SK-N-SH (cell line): ENCODE results near the gene UGT1A10. TPM values are rescaled to one million over a fixed set of nuclear protein-coding genes. Genes with fewer than 3 reads are reported as not detected.

Experiments
- CTCF ChIA-PET: fragments of 300-600, 350-600 bp; formaldehyde crosslinking; extraction: SDS; loops from one replicate; lab custom pipeline; 2021; lab: Yijun Ruan, JAX
- POLR2A ChIA-PET: fragments of 350-600 bp; sonication (Branson Sonifier 250); formaldehyde crosslinking; extraction: SDS; loops from one replicate; lab custom pipeline; 2020; ENCODE audit warnings: antibody characterized with exemption, inconsistent platforms; lab: Yijun Ruan, JAX
- DNase-seq: peaks from one replicate; pipeline ENCODE4 v3.0.0; 2012
- H2AFZ ChIP-seq: fragments of 200-600 bp; sonication (generic); 2 replicates; pipeline ENCODE4 v1.8.1; 2016; ENCODE audit warnings: antibody characterized with exemption, mild to moderate bottlenecking, low read depth
- H3F3A ChIP-seq: fragments of 200-600 bp; sonication (generic); replicated peaks from 2 replicates; pipeline ENCODE3; 2016; ENCODE audit warnings: antibody characterized with exemption, mild to moderate bottlenecking; ENCODE audit not compliant: insufficient read depth
- H3K27ac ChIP-seq, 2 experiments: fragments of 200-500 bp in 1 of 2; fragments of 200-600 bp in 1 of 2; sonication (Bioruptor generic) in 1 of 2; sonication (generic), shearing (Covaris generic) in 1 of 2; 2 replicates each; pipeline versions ENCODE4 v1.5.1 to v1.6.1; 2014 to 2016; ENCODE audit warnings: low read depth in 2 of 2, inconsistent platforms in 1 of 2, low read length in 1 of 2, mild to moderate bottlenecking in 1 of 2, mixed read lengths in 1 of 2
- H3K27me3 ChIP-seq: fragments of 200-600 bp; sonication (generic), shearing (Covaris generic); 2 replicates; pipeline ENCODE4 v1.6.1; 2016; ENCODE audit warnings: mixed run types; ENCODE audit not compliant: insufficient read depth
- H3K36me3 ChIP-seq, 2 experiments: fragments of 200-500 bp in 1 of 2; fragments of 200-600 bp in 1 of 2; sonication (Bioruptor generic) in 1 of 2; sonication (generic) in 1 of 2; replicated peaks in 1 of 2; 2 replicates each; pipeline versions ENCODE3 to v1.5.1; 2014 to 2016; ENCODE audit warnings: low read length in 1 of 2, mild to moderate bottlenecking in 1 of 2; ENCODE audit not compliant: insufficient read depth in 2 of 2, control insufficient read depth in 1 of 2
- H3K4me1 ChIP-seq, 2 experiments: fragments of 200-500 bp in 1 of 2; fragments of 200-600 bp in 1 of 2; sonication (Bioruptor generic) in 1 of 2; sonication (generic), shearing (Covaris generic) in 1 of 2; 2 replicates each; pipeline versions ENCODE4 v1.5.1 to v1.6.1; 2014 to 2016; ENCODE audit warnings: low read depth in 1 of 2, low read length in 1 of 2, mixed run types in 1 of 2; ENCODE audit not compliant: insufficient read depth in 2 of 2, control insufficient read depth in 1 of 2
- H3K4me2 ChIP-seq: fragments of 200-600 bp; sonication (generic), shearing (Covaris generic); 2 replicates; pipeline ENCODE4 v1.6.1; 2017; ENCODE audit warnings: mixed run types
- H3K4me3 ChIP-seq, 2 experiments: fragments of 200-500 bp in 1 of 2; fragments of 200-600 bp in 1 of 2; sonication (Bioruptor generic) in 1 of 2; sonication (generic), shearing (Covaris generic) in 1 of 2; 2 replicates each; pipeline versions ENCODE4 v1.5.1 to v1.8.1; 2014 to 2016; ENCODE audit warnings: low read depth in 2 of 2, inconsistent platforms in 1 of 2, low read length in 1 of 2, mild to moderate bottlenecking in 1 of 2, mixed read lengths in 1 of 2, moderate library complexity in 1 of 2
- H3K79me2 ChIP-seq: fragments of 200-600 bp; sonication (generic); 2 replicates; pipeline ENCODE4 v1.8.1; 2017; ENCODE audit warnings: mild to moderate bottlenecking; ENCODE audit not compliant: insufficient read depth
- H3K9ac ChIP-seq: fragments of 200-600 bp; sonication (generic); 2 replicates; pipeline ENCODE4 v1.6.1; 2017; ENCODE audit warnings: mixed run types
- H3K9me2 ChIP-seq: fragments of 200-600 bp; sonication (generic); 2 replicates; pipeline ENCODE4 v1.6.1; 2017; ENCODE audit warnings: mixed run types
- H3K9me3 ChIP-seq: fragments of 200-600 bp; sonication (generic); 2 replicates; pipeline ENCODE4 v1.6.1; 2017; ENCODE audit warnings: mixed run types, mild to moderate bottlenecking, moderate library complexity
- H4K20me1 ChIP-seq: fragments of 200-600 bp; sonication (generic); 2 replicates; pipeline ENCODE4 v1.6.1; 2017; ENCODE audit warnings: mild to moderate bottlenecking, mixed run types; ENCODE audit not compliant: insufficient read depth
- CTCF ChIP-seq: fragments of 200-600 bp; sonication (generic); IDR thresholded peaks from 2 replicates; pipeline ENCODE4 v1.6.1; 2017; ENCODE audit warnings: antibody characterized with exemption, mild to moderate bottlenecking, moderate library complexity
- EP300 ChIP-seq, 2 experiments: IDR thresholded peaks; 2 replicates each; pipeline versions ENCODE4 v1.4.0 to v1.6.1; 2012; ENCODE audit warnings: borderline replicate concordance in 1 of 2, low read depth in 1 of 2, low read length in 1 of 2
- EZH2phosphoT487 ChIP-seq: fragments of 200-600 bp; sonication (generic); IDR thresholded peaks from 2 replicates; pipeline ENCODE4 v1.6.1; 2017; ENCODE audit warnings: low read depth, mixed run types, mild to moderate bottlenecking, antibody characterized with exemption, moderate library complexity, borderline replicate concordance
- GATA2 ChIP-seq: sonication (generic); formaldehyde crosslinking; IDR thresholded peaks from 2 replicates; pipeline ENCODE4 v1.5.0; 2020; ENCODE audit warnings: mild to moderate bottlenecking, missing genetic modification reagents
- MAX ChIP-seq: IDR thresholded peaks from 2 replicates; pipeline ENCODE4 v1.4.0; 2012; ENCODE audit warnings: low read depth
- MEF2A ChIP-seq: IDR thresholded peaks from 2 replicates; pipeline ENCODE4 v1.4.0; 2012; ENCODE audit warnings: low read depth, borderline replicate concordance
- NRF1 ChIP-seq: IDR thresholded peaks from 2 replicates; pipeline ENCODE4 v1.6.1; 2012; ENCODE audit warnings: low read depth, mild to moderate bottlenecking, low read length
- RFX5 ChIP-seq: IDR thresholded peaks from 2 replicates; pipeline ENCODE4 v1.6.1; 2012; ENCODE audit warnings: mild to moderate bottlenecking, improper control_type of control experiment, low read length
- SIN3A ChIP-seq: IDR thresholded peaks from 2 replicates; pipeline ENCODE4 v1.6.1; 2012; ENCODE audit warnings: low read depth, mild to moderate bottlenecking, low read length, moderate library complexity, borderline replicate concordance
- TEAD4 ChIP-seq: IDR thresholded peaks from 2 replicates; pipeline ENCODE4 v1.4.0; 2012; ENCODE audit warnings: mild to moderate bottlenecking, borderline replicate concordance; ENCODE audit not compliant: insufficient read depth
- USF1 ChIP-seq: IDR thresholded peaks from 2 replicates; pipeline ENCODE4 v1.4.0; 2012; ENCODE audit warnings: low read depth, borderline replicate concordance
- ZBTB33 ChIP-seq: IDR thresholded peaks from 2 replicates; pipeline ENCODE4 v1.4.0; 2012; ENCODE audit warnings: low read depth, borderline replicate concordance
- WGBS: methylation state at CpG from one replicate; pipeline ENCODE4 v1.1.6; 2017; ENCODE audit warnings: low lambda C conversion rate; 5-methylcytosine and 5-hydroxymethylcytosine counted together
- polyA plus RNA-seq, 3 experiments: library from polyadenylated mRNA; depleted of rRNA; stranded (reverse); fragments of >200 nt; gene quantifications; 2 replicates each; pipeline ENCODE4 v1.2.3, GENCODE V29; 2012

UGT1A10 gene
- polyA plus RNA-seq, 1 of the 3 experiments (the other 2 are of a cell fraction) = not detected

- no peak for TF ChIP-seq GATA2 (CRISPR knock-in tag)
- TF ChIP-seq EZH2phosphoT487 = no peak
- no peak for TF ChIP-seq USF1
- TF ChIP-seq NRF1 = no peak
- no peak for DNase-seq
- Histone ChIP-seq H3K4me3 (no peak overlapping the region), H2AFZ (no peak overlapping the region), H3K9ac (no peak overlapping the region), H3K9me2 (no peaks in the 10 kb centered on the region), H3K27me3 (no peaks in the 10 kb centered on the region), H3K79me2 (no peaks in the 10 kb centered on the region), H3K36me3 (no peaks in the 10 kb centered on the region), H3F3A (no peaks in the 10 kb centered on the region), H3K9me3 (no peaks in the 10 kb centered on the region), H3K4me1 (no peaks in the 10 kb centered on the region), H4K20me1 (no peaks in the 10 kb centered on the region), H3K4me2 (no peak overlapping the region), H3K27ac (no peak overlapping the region)
- ChIA-PET POLR2A (no interaction called here), CTCF (no interaction called here)
- 71% methylated on average over 10 of the region's 10 CpGs for WGBS
These were observed 20.2 kb downstream of the UGT1A10 start for GRCh38 chr2:233656443-233656842.

- no peak overlapping the region for H3K4me3 ChIP-seq
- DNase-seq = no peak
- H3K4me2 ChIP-seq = no peak overlapping the region
- H3K36me3 ChIP-seq = no peaks in the 10 kb centered on the region
- TF ChIP-seq SIN3A (no peak), NRF1 (no peak), CTCF (no peak), MAX (no peak), EP300 (IDR thresholded peaks at IDR 0.05; ENCODE audit: borderline replicate concordance in 1 of 2, low read depth in 1 of 2, low read length in 1 of 2) (no peak), ZBTB33 (no peak), MEF2A (no peak), TEAD4 (no peak), RFX5 (no peak)
- no peaks in the 10 kb centered on the region for H3K27me3 ChIP-seq
- H2AFZ ChIP-seq = no peak overlapping the region
- no peak overlapping the region for H3K27ac ChIP-seq
- H3K9me3 ChIP-seq = no peaks in the 10 kb centered on the region
- no peaks in the 10 kb centered on the region for H3K79me2 ChIP-seq
- no peaks in the 10 kb centered on the region for H4K20me1 ChIP-seq
- CTCF ChIA-PET = no interaction called here
- POLR2A ChIA-PET = no interaction called here
- no peak overlapping the region for H3K9ac ChIP-seq
- H3F3A ChIP-seq = no peaks in the 10 kb centered on the region
- H3K4me1 ChIP-seq = no peaks in the 10 kb centered on the region
- H3K9me2 ChIP-seq = no peaks in the 10 kb centered on the region
These were observed 22.4 kb downstream of the UGT1A10 start for GRCh38 chr2:233658610-233659009.
